Endothelial cell of umbilical vein (primary cell): ENCODE data around the gene USP48. TPM values are rescaled to one million over a fixed set of nuclear protein-coding genes. Genes with fewer than 3 reads are reported as not detected.

Experiments used
- BruUV-seq: library from RNA; stranded (reverse); fragments of 400-500 nt; replicated peaks from 2 replicates; lab custom pipeline; 2021; lab: Mats Ljungman, UMichigan
- CTCF ChIA-PET: fragments of 300-600, 350-600 bp; sonication (Branson Sonifier 250); formaldehyde crosslinking; loops from one replicate; lab custom pipeline; 2021; ENCODE audit warnings: antibody characterized with exemption, inconsistent platforms; lab: Charles Lee
- POLR2A ChIA-PET: fragments of 300-600, 350-600 bp; sonication (Branson Sonifier 250); formaldehyde crosslinking; loops from one replicate; lab custom pipeline; 2021; ENCODE audit warnings: antibody characterized with exemption, inconsistent platforms; lab: Charles Lee
- DNase-seq: peaks from one replicate; pipeline ENCODE4 v3.0.0-alpha.2; 2011; ENCODE audit warnings: low read depth, low spot score
- FAIRE-seq: peaks from 2 replicates; lab custom pipeline; 2011; peaks lifted over from hg19 to GRCh38; lab: Jason Lieb, UNC
- H2AFZ ChIP-seq: 2 replicates; pipeline ENCODE4 v1.6.0; 2012; ENCODE audit warnings: low read depth, low read length, control low read depth, inconsistent platforms
- H3K27ac ChIP-seq: 2 replicates; pipeline ENCODE4 v1.5.1; 2011; ENCODE audit warnings: low read depth, mild to moderate bottlenecking, control low read depth, low read length, moderate library complexity; ENCODE audit not compliant: insufficient read depth
- H3K27me3 ChIP-seq, 2 experiments: 2 replicates each; pipeline versions ENCODE4 v1.6.0 to v1.6.1; 2011; ENCODE audit warnings: low read length in 2 of 2, mixed read lengths in 1 of 2; ENCODE audit not compliant: control insufficient read depth in 2 of 2, insufficient read depth in 2 of 2
- H3K36me3 ChIP-seq, 2 experiments: 2 replicates in 1 of 2; 3 replicates in 1 of 2; pipeline ENCODE4 v1.5.1; 2011; ENCODE audit warnings: low read length in 2 of 2, mild to moderate bottlenecking in 1 of 2, moderate library complexity in 1 of 2; ENCODE audit not compliant: control insufficient read depth in 2 of 2, insufficient read depth in 2 of 2; ENCODE audit errors: extremely low read depth in 1 of 2
- H3K4me1 ChIP-seq: 3 replicates; pipeline ENCODE4 v1.5.1; 2011; ENCODE audit warnings: mild to moderate bottlenecking, low read length; ENCODE audit not compliant: control insufficient read depth, insufficient read depth; ENCODE audit errors: extremely low read depth
- H3K4me2 ChIP-seq: 2 replicates; pipeline ENCODE4 v1.6.1; 2011; ENCODE audit warnings: low read length, control low read depth, mixed read lengths; ENCODE audit not compliant: insufficient read depth
- H3K4me3 ChIP-seq, 3 experiments: fragments of 200-600 bp in 1 of 3; sonication (generic), shearing (Covaris generic) in 1 of 3; replicated peaks in 1 of 3; 2 replicates each; pipeline ENCODE4 v1.5.1; 2011 to 2016; ENCODE audit warnings: control low read depth in 3 of 3, low read length in 3 of 3, mild to moderate bottlenecking in 2 of 3, inconsistent platforms in 1 of 3, low read depth in 1 of 3, moderate library complexity in 1 of 3; ENCODE audit not compliant: insufficient read depth in 1 of 3
- H3K79me2 ChIP-seq: 2 replicates; pipeline ENCODE4 v1.6.0; 2012; ENCODE audit warnings: low read length, inconsistent platforms; ENCODE audit not compliant: control insufficient read depth, insufficient read depth
- H3K9ac ChIP-seq: replicated peaks from 2 replicates; pipeline ENCODE3; 2011; ENCODE audit warnings: low read length, control low read depth; ENCODE audit not compliant: insufficient read depth; ENCODE audit errors: extremely low read depth
- H3K9me1 ChIP-seq: replicated peaks from 3 replicates; pipeline ENCODE4 v1.6.0; 2011; ENCODE audit warnings: mild to moderate bottlenecking, low read length; ENCODE audit not compliant: control insufficient read depth, insufficient read depth; ENCODE audit errors: extremely low read depth
- H3K9me3 ChIP-seq: replicated peaks from 2 replicates; pipeline ENCODE4 v1.5.1; 2012; ENCODE audit warnings: low read length, inconsistent platforms; ENCODE audit not compliant: control insufficient read depth, insufficient read depth
- H4K20me1 ChIP-seq: replicated peaks from 2 replicates; pipeline ENCODE3; 2011; ENCODE audit warnings: mild to moderate bottlenecking, low read length; ENCODE audit not compliant: control insufficient read depth, insufficient read depth; ENCODE audit errors: extremely low read depth
- EZH2 ChIP-seq: IDR thresholded peaks from 2 replicates; pipeline ENCODE4 v1.6.1; 2012; ENCODE audit warnings: borderline replicate concordance, low read depth, mild to moderate bottlenecking, moderate library complexity, low read length, inconsistent platforms; ENCODE audit not compliant: severe bottlenecking
- FOS ChIP-seq: IDR thresholded peaks from 2 replicates; pipeline ENCODE4 v1.6.1; 2011; ENCODE audit warnings: mild to moderate bottlenecking, low read length, moderate library complexity, borderline replicate concordance; ENCODE audit not compliant: insufficient read depth
- GATA2 ChIP-seq: IDR thresholded peaks from 2 replicates; pipeline ENCODE4 v1.7.0; 2011; ENCODE audit warnings: low read depth, mild to moderate bottlenecking, moderate library complexity, mixed read lengths, low read length; ENCODE audit not compliant: insufficient read length, insufficient read depth
- JUN ChIP-seq: IDR thresholded peaks from 2 replicates; pipeline ENCODE4 v1.6.1; 2011; ENCODE audit warnings: borderline replicate concordance, low read depth; ENCODE audit not compliant: insufficient read length, insufficient read depth
- MYC ChIP-seq: IDR thresholded peaks from one replicate; pipeline ENCODE4 v1.6.1; 2011; ENCODE audit warnings: mild to moderate bottlenecking, low read depth, low read length
- POLR2A ChIP-seq: IDR thresholded peaks from 2 replicates; pipeline ENCODE4 v1.6.1; 2012; ENCODE audit warnings: low read depth, mild to moderate bottlenecking, control low read depth, low read length
- POLR2AphosphoS5 ChIP-seq: IDR thresholded peaks from 2 replicates; pipeline ENCODE4 v1.6.1; 2012; ENCODE audit warnings: low read depth, mild to moderate bottlenecking, control low read depth, low read length, moderate library complexity; ENCODE audit not compliant: insufficient read depth
- dilution Hi-C: fragments of 300-500 bp; cut with MboI; formaldehyde crosslinking; loops from one replicate; pipeline ENCODE4 v1.15.0; 2019; ENCODE audit warnings: low sequenced_read_pairs; ENCODE audit not compliant: extremely low pct_ligation_motif_present
- intact Hi-C: fragments of 100-400 bp; cut with micrococcal nuclease; formaldehyde crosslinking; loops from one replicate; pipeline ENCODE4 v1.10.0; 2022
- polyA plus RNA-seq, 4 experiments: library from polyadenylated mRNA; depleted of rRNA in 3 of 4; stranded (reverse) in 3 of 4; unstranded in 1 of 4; fragments of >200 nt; gene quantifications; 2 replicates each; pipeline versions ENCODE4 v1.2.1 to v1.2.3, GENCODE V29; 2011 to 2012; ENCODE audit warnings: missing spikeins in 1 of 4
- total RNA-seq: library from RNA; stranded (reverse); gene quantifications from 2 replicates; pipeline ENCODE4 v1.2.3, GENCODE V29; 2021
- TF ChIP-seq, protein P1 (sequence below), 2 donors: IDR thresholded peaks; 1 replicate in 1 of 2; 2 replicates in 1 of 2; pipeline ENCODE4 v1.5.1; 2011; ENCODE audit warnings: low read length in 2 of 2, mild to moderate bottlenecking in 2 of 2, moderate library complexity in 2 of 2, control low read depth in 1 of 2, inconsistent platforms in 1 of 2, low read depth in 1 of 2; ENCODE audit not compliant: insufficient read depth in 1 of 2; ENCODE audit errors: extremely low read depth in 1 of 2
- TF ChIP-seq, protein P2 (sequence below): IDR thresholded peaks from 2 replicates; pipeline ENCODE4 v1.6.1; 2011; ENCODE audit not compliant: insufficient read depth, insufficient read length

Gene USP48
- total and polyA plus RNA-seq, 2 donors (not counting 3 experiments of a cell fraction or from before 2014, with no cell fraction given), result 27.2 to 149 TPM

DNA sequence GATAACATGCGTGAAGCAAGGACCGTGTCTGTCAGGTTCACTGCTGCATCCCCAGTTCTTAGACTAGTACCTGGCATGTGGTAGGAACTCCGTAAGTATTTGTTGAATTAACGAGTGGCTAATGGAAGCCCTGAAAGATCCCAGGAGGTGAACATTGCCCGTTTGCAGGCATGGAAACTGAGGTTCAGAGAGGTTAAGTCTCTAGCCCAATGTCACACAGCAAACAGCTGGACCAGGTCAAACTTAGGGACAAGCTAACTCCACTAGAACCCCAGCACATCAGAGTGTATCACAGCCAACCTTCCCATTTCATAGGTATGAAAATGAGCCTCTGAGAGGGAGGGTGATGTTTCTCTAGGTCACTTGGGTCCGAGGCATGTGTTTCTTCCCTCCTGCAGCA, 141.4 kb downstream of the USP48 start:
- ChIA-PET POLR2A (no interaction called here), CTCF (interaction anchor here (1.1 to 2.0 kb wide), 2 partner anchors 9 to 271 kb away, joined by 3 to 5 read pairs; no protein-coding TSS in a partner anchor)
- H3K9ac ChIP-seq, result no peak overlapping the region
- no peaks in the 10 kb centered on the region for H3K79me2 ChIP-seq
- intact Hi-C loops, result no loop called here
- no peaks in the 10 kb centered on the region for H3K9me3 ChIP-seq
- H3K27me3 ChIP-seq, result peaks cover 0 to 3% of the 10 kb centered on the region in 2 experiments
- TF ChIP-seq FOS (no peak), JUN (no peak), POLR2AphosphoS5 (no peak)
- TF ChIP-seq, protein P1, sequence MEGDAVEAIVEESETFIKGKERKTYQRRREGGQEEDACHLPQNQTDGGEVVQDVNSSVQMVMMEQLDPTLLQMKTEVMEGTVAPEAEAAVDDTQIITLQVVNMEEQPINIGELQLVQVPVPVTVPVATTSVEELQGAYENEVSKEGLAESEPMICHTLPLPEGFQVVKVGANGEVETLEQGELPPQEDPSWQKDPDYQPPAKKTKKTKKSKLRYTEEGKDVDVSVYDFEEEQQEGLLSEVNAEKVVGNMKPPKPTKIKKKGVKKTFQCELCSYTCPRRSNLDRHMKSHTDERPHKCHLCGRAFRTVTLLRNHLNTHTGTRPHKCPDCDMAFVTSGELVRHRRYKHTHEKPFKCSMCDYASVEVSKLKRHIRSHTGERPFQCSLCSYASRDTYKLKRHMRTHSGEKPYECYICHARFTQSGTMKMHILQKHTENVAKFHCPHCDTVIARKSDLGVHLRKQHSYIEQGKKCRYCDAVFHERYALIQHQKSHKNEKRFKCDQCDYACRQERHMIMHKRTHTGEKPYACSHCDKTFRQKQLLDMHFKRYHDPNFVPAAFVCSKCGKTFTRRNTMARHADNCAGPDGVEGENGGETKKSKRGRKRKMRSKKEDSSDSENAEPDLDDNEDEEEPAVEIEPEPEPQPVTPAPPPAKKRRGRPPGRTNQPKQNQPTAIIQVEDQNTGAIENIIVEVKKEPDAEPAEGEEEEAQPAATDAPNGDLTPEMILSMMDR (IDR thresholded peaks at IDR 0.05; ENCODE audit: extremely low read depth in 1 of 2, insufficient read depth in 1 of 2, low read depth in 1 of 2, low read length in 2 of 2), result no peak
- H3K4me1 ChIP-seq, result no peaks in the 10 kb centered on the region
- BruUV-seq, result no TSS peak
- no peak overlapping the region for H3K4me3 ChIP-seq
- DNase-seq (no peak), FAIRE-seq (no peak)
- dilution Hi-C loops, result no loop called here
- no peak overlapping the region for H2AFZ ChIP-seq
- no peak overlapping the region for H3K4me2 ChIP-seq
- no peaks in the 10 kb centered on the region for H3K9me1 ChIP-seq
- no peaks in the 10 kb centered on the region for H3K36me3 ChIP-seq
- H4K20me1 ChIP-seq, result no peaks in the 10 kb centered on the region
- no peak overlapping the region for H3K27ac ChIP-seq

DNA sequence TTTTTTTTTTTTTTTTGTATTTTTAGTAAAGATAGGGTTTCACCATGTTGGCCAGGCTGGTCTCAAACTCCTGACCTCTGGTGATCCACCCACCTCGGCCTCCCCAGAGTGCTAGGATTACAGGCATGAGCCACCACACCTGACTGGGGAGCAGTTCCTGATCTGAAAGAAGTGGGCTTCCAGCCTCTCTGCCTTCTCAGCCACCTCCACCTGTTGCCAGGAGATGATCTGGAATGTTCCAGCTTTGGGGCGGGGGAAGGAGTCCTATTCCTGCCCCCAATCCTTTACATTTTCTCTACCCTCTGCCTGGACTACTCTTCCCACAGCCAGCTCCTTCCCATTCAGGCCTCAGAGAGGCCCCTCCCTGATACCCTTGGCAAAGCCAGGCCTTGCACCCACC, 141.9 kb downstream of the USP48 start:
- dilution Hi-C loops, result no loop called here
- ChIA-PET CTCF (interaction anchor here (1.0 to 2.0 kb wide), 3 partner anchors 9 to 271 kb away, joined by 3 to 5 read pairs (median 3); no protein-coding TSS in a partner anchor), POLR2A (no interaction called here)
- no peak overlapping the region for H3K27ac ChIP-seq
- H3K27me3 ChIP-seq, result peaks cover 0 to 3% of the 10 kb centered on the region in 2 experiments
- no peak overlapping the region for H3K4me3 ChIP-seq
- DNase-seq, result no peak
- no peak overlapping the region for H3K4me2 ChIP-seq
- no peaks in the 10 kb centered on the region for H3K9me3 ChIP-seq
- H3K36me3 ChIP-seq, result no peaks in the 10 kb centered on the region
- TF ChIP-seq GATA2, result no peak
- TF ChIP-seq, protein P1 (IDR thresholded peaks at IDR 0.05; ENCODE audit: extremely low read depth in 1 of 2, insufficient read depth in 1 of 2, low read depth in 1 of 2, low read length in 2 of 2), result no peak
- TF ChIP-seq FOS, result no peak
- no peak for TF ChIP-seq POLR2A
- TF ChIP-seq EZH2, result no peak
- TF ChIP-seq MYC, result no peak
- TF ChIP-seq, protein P2, sequence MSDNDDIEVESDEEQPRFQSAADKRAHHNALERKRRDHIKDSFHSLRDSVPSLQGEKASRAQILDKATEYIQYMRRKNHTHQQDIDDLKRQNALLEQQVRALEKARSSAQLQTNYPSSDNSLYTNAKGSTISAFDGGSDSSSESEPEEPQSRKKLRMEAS, result no peak
- TF ChIP-seq JUN, result no peak
- TF ChIP-seq POLR2AphosphoS5, result no peak
- no peaks in the 10 kb centered on the region for H3K4me1 ChIP-seq
- H3K9ac ChIP-seq, result no peak overlapping the region
- H3K9me1 ChIP-seq, result no peaks in the 10 kb centered on the region
- no peak overlapping the region for H2AFZ ChIP-seq
- H4K20me1 ChIP-seq, result no peaks in the 10 kb centered on the region
- FAIRE-seq, result no peak
- H3K79me2 ChIP-seq, result no peaks in the 10 kb centered on the region
- intact Hi-C loops, result no loop called here
- BruUV-seq, result no TSS peak
